Breast epithelium (tissue), 3 donors: Measurements from ENCODE around the gene KXD1.

Experiments
- CTCF ChIP-seq, 3 donors: fragments of 450-650 bp; IDR thresholded peaks; one replicate each; pipeline ENCODE4 v1.5.1; 2016 to 2017; ENCODE audit warnings: antibody characterized with exemption in 3 of 3, mild to moderate bottlenecking in 3 of 3, moderate library complexity in 3 of 3
- POLR2AphosphoS5 ChIP-seq, 3 donors: sonication (generic); formaldehyde crosslinking; IDR thresholded peaks; one replicate each; pipeline ENCODE4 v1.6.1; 2017; ENCODE audit warnings: antibody characterized with exemption in 3 of 3

DNA sequence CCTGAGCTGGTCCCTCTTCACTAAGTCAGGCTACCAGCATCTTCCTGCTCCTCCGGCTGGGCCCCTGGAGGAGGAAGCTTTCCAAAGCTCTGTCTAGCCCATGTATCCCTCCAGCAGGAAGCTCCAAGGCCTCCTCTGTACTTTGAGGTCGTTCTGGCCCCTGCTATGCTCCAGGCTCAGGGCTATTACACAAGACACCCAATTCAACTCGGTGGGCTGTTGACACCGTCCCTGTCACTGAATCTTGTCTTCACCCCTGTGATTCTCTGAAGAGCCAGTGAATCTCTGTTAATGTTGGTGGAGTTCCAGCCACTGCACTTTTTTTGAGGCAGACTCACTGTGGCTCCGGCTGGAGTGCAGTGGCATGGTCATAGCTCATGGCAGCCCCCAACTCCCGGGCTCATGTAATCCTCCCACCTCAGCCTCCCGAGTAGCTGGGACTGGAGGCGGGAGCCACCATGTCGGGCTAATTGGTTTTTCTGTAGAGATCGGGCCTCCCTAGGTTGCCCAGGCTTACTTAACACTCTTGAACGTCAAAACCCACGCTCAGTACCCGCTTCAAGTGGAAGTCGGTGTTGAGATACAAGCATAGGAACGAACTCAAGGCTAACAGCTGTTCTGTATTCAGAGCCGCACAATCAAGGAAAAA, 30.4 kb downstream of the KXD1 start:
- no peak for TF ChIP-seq CTCF (IDR thresholded peaks at IDR 0.05)
- TF ChIP-seq POLR2AphosphoS5 (IDR thresholded peaks at IDR 0.05) = no peak
